SU-DHL-6 (cell line): Measurements from ENCODE around the gene GRM8.

Source experiments
- EZH2phosphoT487 ChIP-seq: fragments of 200-600 bp; sonication (generic), shearing (Covaris generic); conservative IDR thresholded peaks from 2 replicates; pipeline ENCODE4 v1.6.1; 2018; ENCODE audit warnings: mild to moderate bottlenecking, antibody characterized with exemption, low read length, moderate library complexity, mixed read lengths
- TF ChIP-seq, protein P1 (sequence below): fragments of 200-600 bp; sonication (generic); IDR thresholded peaks from one replicate; pipeline ENCODE4 v1.5.1; 2017; ENCODE audit warnings: antibody characterized with exemption, mild to moderate bottlenecking, low read length, moderate library complexity; ENCODE audit not compliant: insufficient read depth, poor library complexity, severe bottlenecking

DNA sequence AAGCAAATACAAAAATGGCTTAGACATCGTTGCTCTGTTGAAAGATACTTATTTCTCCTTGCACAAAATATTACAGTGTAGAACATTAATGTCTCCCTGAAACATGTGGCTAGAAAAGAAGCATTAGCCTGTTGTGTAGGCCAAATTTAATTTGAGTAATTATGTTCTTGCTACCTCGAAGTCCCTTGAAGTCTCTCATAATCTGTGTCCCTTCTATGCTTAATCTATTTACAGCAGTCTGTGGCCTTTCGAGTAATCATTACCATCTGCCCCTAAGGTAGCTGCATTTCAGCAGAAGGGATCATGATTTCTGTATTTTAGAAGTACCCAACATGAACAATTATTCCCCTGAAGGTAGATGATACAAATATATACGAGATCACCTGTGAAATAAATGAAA is 615.2 kb downstream of the GRM8 start:
- TF ChIP-seq, protein P1, sequence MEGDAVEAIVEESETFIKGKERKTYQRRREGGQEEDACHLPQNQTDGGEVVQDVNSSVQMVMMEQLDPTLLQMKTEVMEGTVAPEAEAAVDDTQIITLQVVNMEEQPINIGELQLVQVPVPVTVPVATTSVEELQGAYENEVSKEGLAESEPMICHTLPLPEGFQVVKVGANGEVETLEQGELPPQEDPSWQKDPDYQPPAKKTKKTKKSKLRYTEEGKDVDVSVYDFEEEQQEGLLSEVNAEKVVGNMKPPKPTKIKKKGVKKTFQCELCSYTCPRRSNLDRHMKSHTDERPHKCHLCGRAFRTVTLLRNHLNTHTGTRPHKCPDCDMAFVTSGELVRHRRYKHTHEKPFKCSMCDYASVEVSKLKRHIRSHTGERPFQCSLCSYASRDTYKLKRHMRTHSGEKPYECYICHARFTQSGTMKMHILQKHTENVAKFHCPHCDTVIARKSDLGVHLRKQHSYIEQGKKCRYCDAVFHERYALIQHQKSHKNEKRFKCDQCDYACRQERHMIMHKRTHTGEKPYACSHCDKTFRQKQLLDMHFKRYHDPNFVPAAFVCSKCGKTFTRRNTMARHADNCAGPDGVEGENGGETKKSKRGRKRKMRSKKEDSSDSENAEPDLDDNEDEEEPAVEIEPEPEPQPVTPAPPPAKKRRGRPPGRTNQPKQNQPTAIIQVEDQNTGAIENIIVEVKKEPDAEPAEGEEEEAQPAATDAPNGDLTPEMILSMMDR, result no peak
- no peak for TF ChIP-seq EZH2phosphoT487
